GM12878 (cell line): Measurements from ENCODE around the gene TBL3. TPM values are rescaled to one million over a fixed set of nuclear protein-coding genes. Genes with fewer than 3 reads are reported as not detected.

Experiments
- ATAC-seq: fragments of 200-7000 bp; cut with Tn5 transposase; 3 replicates; pipeline ENCODE4 v1.9.1; 2020; ENCODE audit warnings: mild to moderate bottlenecking, moderate library complexity
- BruUV-seq: library from RNA; stranded (reverse); fragments of 400-500 nt; replicated peaks from 2 replicates; lab custom pipeline; 2021; lab: Mats Ljungman, UMichigan
- CTCF ChIA-PET: fragments of 300-600 bp; sonication (Branson Sonifier 250); formaldehyde crosslinking; extraction: SDS; loops from one replicate; lab custom pipeline; 2021; ENCODE audit warnings: inconsistent platforms; lab: Yijun Ruan, JAX
- POLR2A ChIA-PET: fragments of 350-600 bp; formaldehyde crosslinking; extraction: SDS; loops from one replicate; lab custom pipeline; 2021; ENCODE audit warnings: inconsistent platforms; lab: Charles Lee
- RAD21 ChIA-PET: fragments of 300-600 bp; sonication (Branson Sonifier 250); formaldehyde crosslinking; loops from one replicate; lab custom pipeline; 2023; ENCODE audit warnings: antibody characterized with exemption; ENCODE audit not compliant: unreplicated experiment; lab: Charles Lee
- SMC1A ChIA-PET: fragments of 300-600 bp; sonication (Branson Sonifier 250); formaldehyde crosslinking; loops from one replicate; lab custom pipeline; 2023; ENCODE audit not compliant: unreplicated experiment, uncharacterized antibody; lab: Charles Lee
- DNase-seq: peaks from one replicate; pipeline ENCODE4 v3.0.0-alpha.2; 2011; ENCODE audit warnings: low read depth, low spot score
- FAIRE-seq: peaks from 3 replicates; lab custom pipeline; 2011; peaks lifted over from hg19 to GRCh38; lab: Jason Lieb, UNC
- H2AFZ ChIP-seq: 2 replicates; pipeline ENCODE4 v1.6.0; 2011; ENCODE audit warnings: low read depth, low read length, control low read depth; ENCODE audit not compliant: control insufficient read depth
- H3K27ac ChIP-seq: 2 replicates; pipeline ENCODE4 v1.5.1; 2011; ENCODE audit warnings: control low read depth; ENCODE audit not compliant: control insufficient read depth, insufficient read depth
- H3K27me3 ChIP-seq, 2 experiments: replicated peaks in 1 of 2; 2 replicates each; pipeline versions ENCODE4 v1.6.0 to v1.6.1; 2011; ENCODE audit warnings: low read length in 1 of 2; ENCODE audit not compliant: control insufficient read depth in 2 of 2, insufficient read depth in 2 of 2
- H3K36me3 ChIP-seq, 2 experiments: 2 replicates each; pipeline ENCODE4 v1.5.1; 2011; ENCODE audit warnings: low read length in 1 of 2; ENCODE audit not compliant: control insufficient read depth in 2 of 2, insufficient read depth in 2 of 2
- H3K4me1 ChIP-seq: 2 replicates; pipeline ENCODE4 v1.6.1; 2011; ENCODE audit warnings: mild to moderate bottlenecking, low read length, moderate library complexity, mixed read lengths; ENCODE audit not compliant: control insufficient read depth, insufficient read depth
- H3K4me2 ChIP-seq: 2 replicates; pipeline ENCODE4 v1.6.0; 2011; ENCODE audit warnings: control low read depth; ENCODE audit not compliant: control insufficient read depth, insufficient read depth
- H3K4me3 ChIP-seq: fragments of 200-600 bp; sonication (generic); 2 replicates; pipeline ENCODE4 v1.5.1; 2016
- H3K79me2 ChIP-seq: 2 replicates; pipeline ENCODE4 v1.6.0; 2011; ENCODE audit warnings: low read length; ENCODE audit not compliant: control insufficient read depth, insufficient read depth
- H3K9ac ChIP-seq: 2 replicates; pipeline ENCODE4 v1.8.0; 2011; ENCODE audit warnings: low read length, control low read depth, mixed read lengths; ENCODE audit not compliant: control insufficient read depth, insufficient read depth
- H3K9me3 ChIP-seq: replicated peaks from 3 replicates; pipeline ENCODE4 v1.5.1; 2011; ENCODE audit warnings: mild to moderate bottlenecking, low read length; ENCODE audit not compliant: control insufficient read depth, insufficient read depth
- H4K20me1 ChIP-seq: 2 replicates; pipeline ENCODE4 v1.6.0; 2011; ENCODE audit not compliant: control insufficient read depth, insufficient read depth
- ASH2L ChIP-seq: fragments of 300-600, 200-600 bp; sonication (generic); IDR thresholded peaks from 2 replicates; pipeline ENCODE4 v1.6.1; 2017; ENCODE audit warnings: low read depth, mild to moderate bottlenecking, borderline replicate concordance
- ATF2 ChIP-seq: IDR thresholded peaks from 2 replicates; pipeline ENCODE4 v1.6.1; 2012; ENCODE audit warnings: low read length, inconsistent platforms
- BRCA1 ChIP-seq: IDR thresholded peaks from 2 replicates; pipeline ENCODE4 v1.6.1; 2011; ENCODE audit warnings: low read depth, low read length, improper control_type of control experiment
- ELK1 ChIP-seq: IDR thresholded peaks from 2 replicates; pipeline ENCODE4 v1.6.1; 2012; ENCODE audit warnings: low read depth, low read length, improper control_type of control experiment
- FOS ChIP-seq: IDR thresholded peaks from 3 replicates; pipeline ENCODE4 v1.6.1; 2011; ENCODE audit warnings: borderline replicate concordance; ENCODE audit not compliant: insufficient read length; ENCODE audit errors: extremely low read depth
- FOXK2 ChIP-seq: fragments of 450-650 bp; IDR thresholded peaks from 2 replicates; pipeline ENCODE4 v1.6.1; 2017; ENCODE audit warnings: mild to moderate bottlenecking, moderate library complexity
- HDGF ChIP-seq: fragments of 450-650 bp; IDR thresholded peaks from 2 replicates; pipeline ENCODE4 v1.6.1; 2016; ENCODE audit warnings: antibody characterized with exemption
- JUND ChIP-seq: IDR thresholded peaks from 2 replicates; pipeline ENCODE4 v1.6.1; 2012; ENCODE audit warnings: low read depth, mild to moderate bottlenecking, low read length, improper control_type of control experiment, moderate library complexity
- MEF2A ChIP-seq: IDR thresholded peaks from 2 replicates; pipeline ENCODE4 v1.6.1; 2011; ENCODE audit warnings: low read depth, mild to moderate bottlenecking, low read length, moderate library complexity; ENCODE audit not compliant: insufficient read depth
- MTA3 ChIP-seq: IDR thresholded peaks from 2 replicates; pipeline ENCODE4 v1.6.1; 2012; ENCODE audit warnings: low read length, inconsistent platforms, borderline replicate concordance
- NFXL1 ChIP-seq: fragments of 450-650 bp; IDR thresholded peaks from 2 replicates; pipeline ENCODE4 v1.6.1; 2017; ENCODE audit warnings: antibody characterized with exemption, mild to moderate bottlenecking, borderline replicate concordance
- NR2F1 ChIP-seq: fragments of 450-650 bp; conservative IDR thresholded peaks from 2 replicates; pipeline ENCODE4 v1.6.1; 2017; ENCODE audit warnings: mild to moderate bottlenecking
- NRF1 ChIP-seq: conservative IDR thresholded peaks from 2 replicates; pipeline ENCODE4 v1.6.1; 2011; ENCODE audit warnings: mild to moderate bottlenecking, low read depth, low read length, improper control_type of control experiment
- PAX5 ChIP-seq: IDR thresholded peaks from 2 replicates; pipeline ENCODE4 v1.6.1; 2011; ENCODE audit warnings: low read depth, low read length, borderline replicate concordance
- SMARCA5 ChIP-seq: fragments of 450-650 bp; IDR thresholded peaks from 2 replicates; pipeline ENCODE4 v1.6.1; 2017; ENCODE audit warnings: mild to moderate bottlenecking
- TCF3 ChIP-seq: IDR thresholded peaks from 2 replicates; pipeline ENCODE4 v1.6.1; 2012; ENCODE audit warnings: low read depth, mild to moderate bottlenecking, low read length, borderline replicate concordance; ENCODE audit not compliant: insufficient read depth
- WRNIP1 ChIP-seq: IDR thresholded peaks from 2 replicates; pipeline ENCODE4 v1.6.1; 2011; ENCODE audit warnings: low read depth, low read length, improper control_type of control experiment, borderline replicate concordance
- ZNF217 ChIP-seq: fragments of 450-650 bp; IDR thresholded peaks from 2 replicates; pipeline ENCODE4 v1.6.1; 2017; ENCODE audit warnings: antibody characterized with exemption, mild to moderate bottlenecking
- ZSCAN29 ChIP-seq: fragments of 450-650 bp; IDR thresholded peaks from 2 replicates; pipeline ENCODE4 v1.6.1; 2017; ENCODE audit warnings: mild to moderate bottlenecking, moderate library complexity
- WGBS: methylation state at CpG from one replicate; pipeline ENCODE4 v1.1.6; 2016; ENCODE audit warnings: low lambda C conversion rate; ENCODE audit not compliant: insufficient replicate concordance, insufficient coverage; ENCODE audit errors: missing lambda C conversion rate; 5-methylcytosine and 5-hydroxymethylcytosine counted together
- in situ Hi-C: fragments of 300-500 bp; cut with MboI; formaldehyde crosslinking; loops from 9 replicates; pipeline ENCODE4 v1.14.3; 2018; ENCODE audit warnings: mixed read lengths
- intact Hi-C: fragments of 100-400 bp; cut with micrococcal nuclease; formaldehyde crosslinking; loops from one replicate; pipeline ENCODE4 v1.14.2; 2022; ENCODE audit not compliant: unreplicated experiment
- polyA plus RNA-seq, 11 experiments: library from polyadenylated mRNA; depleted of rRNA in 4 of 11; unstranded in 6 of 11; stranded (reverse) in 5 of 11; fragments of >200 nt; fragmentation: Nextera tagmentation in 4 of 11; fragmentation: Illumina TruSeq in 1 of 11; extraction: Ambion mirVana in 4 of 11; extraction: Trizol in 1 of 11; gene quantifications; 1 replicate in 1 of 11; 2 replicates in 10 of 11; pipeline versions ENCODE4 v1.2.1 to v1.2.3, GENCODE V29; 2011 to 2016; ENCODE audit warnings: inconsistent platforms in 2 of 11, missing spikeins in 2 of 11, low read depth in 1 of 11
- total RNA-seq, 4 experiments: library from RNA; depleted of rRNA in 3 of 4; stranded (reverse); fragments of >200 nt in 3 of 4; fragmentation: Illumina TruSeq in 1 of 4; extraction: Trizol in 1 of 4; gene quantifications; 2 replicates each; pipeline versions ENCODE4 v1.2.1 to v1.2.3, GENCODE V29; 2013 to 2021

TBL3 gene
- total and polyA plus RNA-seq, 10 of the 15 experiments (the other 5 are each of a cell fraction or from before 2014, with no cell fraction given), result 1.2 to 101 (median 34.2) TPM

GRCh38 chr16:1958715-1959268 lies 13.1 kb upstream of the TBL3 start:
- Histone ChIP-seq H4K20me1 (peaks cover 6% of the 10 kb centered on the region; the same call in 1 of the 2 replicates), H3K27ac (no peak overlapping the region), H2AFZ (peak overlapping the region; percentile 95), H3K4me1 (peaks cover 19% of the 10 kb centered on the region), H3K9ac (peak overlapping the region; percentile 2; the same call in 1 of the 2 replicates), H3K27me3 (no peaks in the 10 kb centered on the region; a peak in 1 of 4 replicates), H3K4me3 (no peak overlapping the region; the same call in 1 of the 2 replicates), H3K79me2 (peaks cover 41% of the 10 kb centered on the region), H3K9me3 (no peaks in the 10 kb centered on the region), H3K36me3 (peaks cover 8 to 13% of the 10 kb centered on the region in 2 experiments; a peak in 3 of 4 replicates), H3K4me2 (peak overlapping the region; percentile 89)
- FAIRE-seq (no peak), ATAC-seq (no peak; the same call in 2 of the 3 replicates), DNase-seq (no peak)
- TF ChIP-seq ASH2L (no peak), NR2F1 (no peak), TCF3 (no peak), SMARCA5 (no peak), PAX5 (no peak), ZNF217 (no peak), WRNIP1 (no peak), JUND (no peak), ZSCAN29 (no peak), MTA3 (no peak), ELK1 (no peak), FOS (no peak), FOXK2 (no peak), ATF2 (no peak), NRF1 (no peak), HDGF (no peak), MEF2A (no peak), BRCA1 (no peak), NFXL1 (no peak)
- ChIA-PET CTCF (interaction anchor here (0.9 kb wide), 1 partner anchor 45 kb away, joined by 3 read pairs; no protein-coding TSS in a partner anchor), POLR2A (interaction anchor here (1.3 to 1.8 kb wide), 3 partner anchors 13 to 23 kb away, joined by 3 to 4 read pairs (median 3); partner anchors contain the start of genes MSRB1, NOXO1 and TBL3), RAD21 (no interaction called here), SMC1A (no interaction called here)
- intact Hi-C loops (no loop called here), in situ Hi-C loops (no loop called here)
- no TSS peak for BruUV-seq
- WGBS, result 44% methylated on average over 14 of the region's 14 CpGs
